Keratinocyte (primary cell): ENCODE results near the gene TOX3. TPM values are rescaled to one million over a fixed set of nuclear protein-coding genes. Genes with fewer than 3 reads are reported as not detected.

Experiments
- DNase-seq: peaks from one replicate; pipeline ENCODE4 v3.0.0-alpha.2; 2011; ENCODE audit warnings: low read depth, missing footprints, low spot score
- FAIRE-seq: peaks from 2 replicates; lab custom pipeline; 2011; peaks lifted over from hg19 to GRCh38; lab: Jason Lieb, UNC
- H2AFZ ChIP-seq: 2 replicates; pipeline ENCODE4 v1.6.0; 2012; ENCODE audit warnings: low read length, control low read depth, inconsistent platforms; ENCODE audit not compliant: control insufficient read depth
- H3K27ac ChIP-seq: 2 replicates; pipeline ENCODE4 v1.5.1; 2011; ENCODE audit warnings: low read length; ENCODE audit not compliant: control insufficient read depth, insufficient read depth
- H3K27me3 ChIP-seq: 3 replicates; pipeline ENCODE4 v1.6.0; 2011; ENCODE audit warnings: low read length; ENCODE audit not compliant: control insufficient read depth, insufficient read depth; ENCODE audit errors: extremely low read depth
- H3K36me3 ChIP-seq, 2 experiments: 2 replicates in 1 of 2; 3 replicates in 1 of 2; pipeline ENCODE4 v1.5.1; 2011; ENCODE audit warnings: low read length in 2 of 2, mild to moderate bottlenecking in 1 of 2; ENCODE audit not compliant: control insufficient read depth in 2 of 2, insufficient read depth in 2 of 2; ENCODE audit errors: extremely low read depth in 1 of 2
- H3K4me1 ChIP-seq: 3 replicates; pipeline ENCODE4 v1.5.1; 2011; ENCODE audit warnings: low read length; ENCODE audit not compliant: control insufficient read depth, insufficient read depth; ENCODE audit errors: extremely low read depth
- H3K4me2 ChIP-seq: 3 replicates; pipeline ENCODE4 v1.6.0; 2011; ENCODE audit warnings: low read depth, low read length; ENCODE audit not compliant: control insufficient read depth, insufficient read depth; ENCODE audit errors: extremely low read depth
- H3K4me3 ChIP-seq, 3 experiments: fragments of 200-600 bp in 1 of 3; sonication (generic) in 1 of 3; 2 replicates in 2 of 3; 3 replicates in 1 of 3; pipeline ENCODE4 v1.5.1; 2011 to 2016; ENCODE audit warnings: low read length in 3 of 3, mild to moderate bottlenecking in 3 of 3, control low read depth in 2 of 3, inconsistent platforms in 1 of 3, low read depth in 1 of 3, mixed read lengths in 1 of 3, mixed run types in 1 of 3, moderate library complexity in 1 of 3; ENCODE audit not compliant: control insufficient read depth in 2 of 3, insufficient read depth in 2 of 3; ENCODE audit errors: extremely low read depth in 1 of 3
- H3K79me2 ChIP-seq: 2 replicates; pipeline ENCODE4 v1.6.0; 2012; ENCODE audit warnings: low read length; ENCODE audit not compliant: control insufficient read depth, insufficient read depth
- H3K9ac ChIP-seq: 3 replicates; pipeline ENCODE4 v1.6.0; 2011; ENCODE audit warnings: low read length; ENCODE audit not compliant: control insufficient read depth, insufficient read depth; ENCODE audit errors: extremely low read depth
- H3K9me1 ChIP-seq: 3 replicates; pipeline ENCODE4 v1.6.0; 2011; ENCODE audit warnings: low read length; ENCODE audit not compliant: control insufficient read depth, insufficient read depth; ENCODE audit errors: extremely low read depth
- H3K9me3 ChIP-seq: 2 replicates; pipeline ENCODE4 v1.5.1; 2012; ENCODE audit warnings: low read depth, low read length; ENCODE audit not compliant: control insufficient read depth
- H4K20me1 ChIP-seq: 3 replicates; pipeline ENCODE4 v1.6.0; 2011; ENCODE audit warnings: low read length; ENCODE audit not compliant: control insufficient read depth, insufficient read depth; ENCODE audit errors: extremely low read depth
- EZH2 ChIP-seq: IDR thresholded peaks from one replicate; pipeline ENCODE4 v1.6.1; 2012; ENCODE audit warnings: inconsistent platforms, mild to moderate bottlenecking, low read length, moderate library complexity
- dilution Hi-C: fragments of 300-500 bp; cut with MboI; formaldehyde crosslinking; loops from one replicate; pipeline ENCODE4 v1.7.0; 2020; ENCODE audit warnings: low sequenced_read_pairs; ENCODE audit not compliant: extremely low pct_ligation_motif_present
- polyA plus RNA-seq, 5 experiments: library from polyadenylated mRNA; depleted of rRNA in 3 of 5; stranded (reverse) in 3 of 5; stranded (forward) in 1 of 5; unstranded in 1 of 5; fragments of >200 nt; gene quantifications; 1 replicate in 1 of 5; 2 replicates in 3 of 5; 3 replicates in 1 of 5; pipeline versions ENCODE4 v1.2.1 to v1.2.3, GENCODE V29; 2011 to 2012; ENCODE audit warnings: missing spikeins in 2 of 5, low read depth in 1 of 5, low replicate concordance in 1 of 5
- TF ChIP-seq, protein P1 (sequence below), 3 experiments: IDR thresholded peaks in 1 of 3; conservative IDR thresholded peaks in 1 of 3; optimal IDR thresholded peaks in 1 of 3; 2 replicates in 2 of 3; 3 replicates in 1 of 3; pipeline versions ENCODE3 to v1.5.1; 2011; ENCODE audit warnings: low read length in 3 of 3, mild to moderate bottlenecking in 3 of 3, moderate library complexity in 2 of 3, control low read depth in 1 of 3, inconsistent platforms in 1 of 3; ENCODE audit not compliant: insufficient read depth in 2 of 3; ENCODE audit errors: extremely low read depth in 1 of 3

Gene TOX3
- polyA plus RNA-seq, 1 donor (not counting 4 experiments of a cell fraction or from before 2014, with no cell fraction given): not detected

GRCh38 chr16:52450916-52451315 is 96.0 kb downstream of the TOX3 start:
- DNase-seq: no peak
- Histone ChIP-seq H3K27ac (no peak overlapping the region), H3K9me3 (no peaks in the 10 kb centered on the region), H3K27me3 (no peaks in the 10 kb centered on the region), H3K79me2 (no peaks in the 10 kb centered on the region), H3K4me3 (no peak overlapping the region), H3K9ac (no peak overlapping the region), H3K4me2 (no peak overlapping the region), H3K9me1 (no peaks in the 10 kb centered on the region), H2AFZ (no peak overlapping the region), H3K4me1 (no peaks in the 10 kb centered on the region), H3K36me3 (no peaks in the 10 kb centered on the region), H4K20me1 (no peaks in the 10 kb centered on the region)
- no peak for FAIRE-seq
- TF ChIP-seq, protein P1, sequence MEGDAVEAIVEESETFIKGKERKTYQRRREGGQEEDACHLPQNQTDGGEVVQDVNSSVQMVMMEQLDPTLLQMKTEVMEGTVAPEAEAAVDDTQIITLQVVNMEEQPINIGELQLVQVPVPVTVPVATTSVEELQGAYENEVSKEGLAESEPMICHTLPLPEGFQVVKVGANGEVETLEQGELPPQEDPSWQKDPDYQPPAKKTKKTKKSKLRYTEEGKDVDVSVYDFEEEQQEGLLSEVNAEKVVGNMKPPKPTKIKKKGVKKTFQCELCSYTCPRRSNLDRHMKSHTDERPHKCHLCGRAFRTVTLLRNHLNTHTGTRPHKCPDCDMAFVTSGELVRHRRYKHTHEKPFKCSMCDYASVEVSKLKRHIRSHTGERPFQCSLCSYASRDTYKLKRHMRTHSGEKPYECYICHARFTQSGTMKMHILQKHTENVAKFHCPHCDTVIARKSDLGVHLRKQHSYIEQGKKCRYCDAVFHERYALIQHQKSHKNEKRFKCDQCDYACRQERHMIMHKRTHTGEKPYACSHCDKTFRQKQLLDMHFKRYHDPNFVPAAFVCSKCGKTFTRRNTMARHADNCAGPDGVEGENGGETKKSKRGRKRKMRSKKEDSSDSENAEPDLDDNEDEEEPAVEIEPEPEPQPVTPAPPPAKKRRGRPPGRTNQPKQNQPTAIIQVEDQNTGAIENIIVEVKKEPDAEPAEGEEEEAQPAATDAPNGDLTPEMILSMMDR (optimal IDR thresholded peaks at IDR 0.05 in 1 of 3, IDR thresholded peaks at IDR 0.05 in 1 of 3, conservative IDR thresholded peaks at IDR 0.05 in 1 of 3; ENCODE audit: extremely low read depth in 1 of 3, insufficient read depth in 2 of 3, low read length in 3 of 3): no peak
- no peak for TF ChIP-seq EZH2
- dilution Hi-C loops: no loop called here

GRCh38 chr16:52450241-52450640 is 96.7 kb downstream of the TOX3 start:
- Histone ChIP-seq H2AFZ (no peak overlapping the region), H3K4me2 (no peak overlapping the region), H4K20me1 (no peaks in the 10 kb centered on the region), H3K79me2 (no peaks in the 10 kb centered on the region), H3K9me3 (no peaks in the 10 kb centered on the region), H3K9me1 (no peaks in the 10 kb centered on the region), H3K36me3 (no peaks in the 10 kb centered on the region), H3K27ac (no peak overlapping the region), H3K4me1 (no peaks in the 10 kb centered on the region), H3K27me3 (no peaks in the 10 kb centered on the region), H3K9ac (no peak overlapping the region), H3K4me3 (no peak overlapping the region)
- no peak for FAIRE-seq
- DNase-seq: no peak
- dilution Hi-C loops: no loop called here
- TF ChIP-seq EZH2: no peak
- TF ChIP-seq, protein P1 (optimal IDR thresholded peaks at IDR 0.05 in 1 of 3, IDR thresholded peaks at IDR 0.05 in 1 of 3, conservative IDR thresholded peaks at IDR 0.05 in 1 of 3; ENCODE audit: extremely low read depth in 1 of 3, insufficient read depth in 2 of 3, low read length in 3 of 3): no peak
